ENCODE results near the gene MVD.

Gene MVD

GRCh38 chr16:88701581-88702370 is 38.9 kb upstream of the MVD start:
- TF ChIP-seq GATA2 (IDR thresholded peaks at IDR 0.05; ENCODE audit: low read depth, low read length) (no peak), GATA3 (IDR thresholded peaks at IDR 0.05; ENCODE audit: low read depth, low read length) (no peak)

DNA sequence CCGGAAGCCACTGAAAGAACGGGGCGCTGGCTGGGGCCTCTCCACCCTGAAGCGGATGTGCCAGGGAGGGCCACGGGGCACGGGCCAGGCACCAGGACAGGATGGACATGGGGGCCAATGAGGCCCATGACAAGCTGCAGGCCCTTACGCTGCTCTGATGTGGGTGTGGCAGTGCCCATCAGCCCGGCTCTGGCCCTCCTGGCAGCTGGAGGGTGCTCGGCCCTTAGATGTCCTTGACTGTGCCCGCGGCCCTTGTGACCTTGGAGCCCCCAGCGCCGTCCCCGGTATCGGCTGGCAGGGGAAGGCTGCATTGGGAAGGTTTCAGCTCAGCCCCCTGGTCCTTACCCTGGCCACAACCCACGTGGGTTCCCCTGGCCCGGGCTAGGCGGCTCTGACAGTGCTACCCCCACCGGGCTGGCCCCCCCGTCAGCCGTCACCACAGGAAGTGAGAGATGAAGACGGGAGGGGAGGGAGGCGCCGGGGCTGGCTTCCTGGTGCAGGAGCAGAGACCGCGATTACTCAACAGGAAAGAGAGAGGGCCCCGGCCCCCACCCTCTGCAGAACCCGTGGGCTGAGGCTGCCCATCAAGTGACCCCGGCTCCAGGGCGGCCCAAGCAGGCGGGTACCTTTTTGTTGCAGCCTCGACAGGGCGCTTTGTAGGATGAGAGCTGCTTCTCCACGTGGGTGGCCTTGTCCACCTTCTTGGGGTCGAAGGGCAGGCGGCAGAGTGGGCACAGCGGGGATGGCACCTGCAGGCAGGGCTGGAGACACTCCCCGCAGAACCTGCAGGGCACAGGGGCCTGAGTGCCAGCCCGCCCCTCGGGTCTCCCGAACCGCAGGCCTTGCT is 38.0 kb upstream of the MVD start:
- TF ChIP-seq GATA3 (IDR thresholded peaks at IDR 0.05; ENCODE audit: low read depth, low read length), result no peak
- no peak for TF ChIP-seq GATA2 (IDR thresholded peaks at IDR 0.05; ENCODE audit: low read depth, low read length)

GRCh38 chr16:88700322-88700635 is 37.4 kb upstream of the MVD start:
- TF ChIP-seq GATA2 (IDR thresholded peaks at IDR 0.05; ENCODE audit: low read depth, low read length) (no peak), GATA3 (IDR thresholded peaks at IDR 0.05; ENCODE audit: low read depth, low read length) (no peak)

DNA sequence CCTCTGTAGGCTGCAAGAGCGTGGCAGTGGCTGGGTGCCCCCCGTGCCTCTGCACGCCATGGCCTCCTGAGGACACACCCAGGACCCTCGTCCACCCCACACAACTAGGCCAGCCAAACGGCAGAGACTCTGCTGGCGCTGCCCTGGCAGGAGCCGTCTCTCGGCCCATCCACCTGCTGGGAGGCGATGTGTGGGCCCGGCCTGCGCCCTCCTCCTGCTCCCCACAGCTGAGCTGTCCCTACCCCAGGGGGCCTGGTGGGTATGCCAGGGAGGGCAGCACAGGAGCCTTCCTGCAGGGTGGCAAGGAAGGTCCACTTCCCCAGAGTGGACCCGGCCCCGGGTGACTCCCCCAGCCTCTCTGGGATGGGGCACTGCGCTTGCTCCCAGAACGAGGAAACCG is 36.3 kb upstream of the MVD start:
- TF ChIP-seq GATA3 (IDR thresholded peaks at IDR 0.05; ENCODE audit: low read depth, low read length) (no peak), GATA2 (IDR thresholded peaks at IDR 0.05; ENCODE audit: low read depth, low read length) (no peak)

GRCh38 chr16:88698646-88699045 is 35.8 kb upstream of the MVD start:
- no peak for TF ChIP-seq GATA2 (IDR thresholded peaks at IDR 0.05; ENCODE audit: low read depth, low read length)
- TF ChIP-seq GATA3 (IDR thresholded peaks at IDR 0.05; ENCODE audit: low read depth, low read length), result no peak

- TF ChIP-seq GATA2 (IDR thresholded peaks at IDR 0.05; ENCODE audit: low read depth, low read length) (no peak), GATA3 (IDR thresholded peaks at IDR 0.05; ENCODE audit: low read depth, low read length) (no peak)
Measured at GRCh38 chr16:88697831-88698615, 35.1 kb upstream of the MVD start.

DNA sequence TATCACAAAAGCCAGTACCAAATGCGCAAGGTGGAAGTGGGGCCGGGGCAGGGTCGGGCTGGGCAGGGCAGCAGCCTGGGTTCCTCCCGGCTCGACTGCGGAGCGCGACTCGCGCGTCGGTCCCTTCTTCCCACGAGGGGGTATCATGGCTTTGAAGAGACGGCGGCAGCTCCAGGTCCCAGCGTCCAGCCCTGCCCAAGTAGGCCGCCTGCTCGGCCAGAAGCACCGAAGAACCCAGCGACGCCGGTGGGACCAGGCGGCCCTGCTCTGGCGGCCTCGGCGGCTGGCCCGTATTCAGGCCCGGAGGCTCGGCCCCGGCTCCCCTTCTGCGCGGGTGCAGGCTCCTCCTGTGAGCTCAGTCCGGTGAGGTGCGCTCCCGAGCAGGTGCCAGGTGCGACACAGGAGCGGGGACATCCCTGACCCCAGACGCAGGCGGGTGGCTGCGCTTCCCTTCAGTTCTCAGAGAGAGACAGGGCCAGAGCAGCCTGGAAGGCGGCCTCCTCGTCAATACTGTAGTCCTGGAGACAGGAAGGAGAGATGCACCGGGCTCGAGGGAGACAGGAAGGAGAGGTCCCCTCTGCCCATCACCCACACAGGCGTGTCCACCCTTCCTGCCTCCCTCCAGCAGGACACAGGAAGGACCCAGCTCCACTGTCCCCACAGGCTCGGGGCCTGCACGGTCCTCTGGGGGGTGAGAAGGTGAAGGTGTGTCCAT is 34.4 kb upstream of the MVD start:
- no peak for TF ChIP-seq GATA2 (IDR thresholded peaks at IDR 0.05; ENCODE audit: low read depth, low read length)
- TF ChIP-seq GATA3 (IDR thresholded peaks at IDR 0.05; ENCODE audit: low read depth, low read length), result no peak

DNA sequence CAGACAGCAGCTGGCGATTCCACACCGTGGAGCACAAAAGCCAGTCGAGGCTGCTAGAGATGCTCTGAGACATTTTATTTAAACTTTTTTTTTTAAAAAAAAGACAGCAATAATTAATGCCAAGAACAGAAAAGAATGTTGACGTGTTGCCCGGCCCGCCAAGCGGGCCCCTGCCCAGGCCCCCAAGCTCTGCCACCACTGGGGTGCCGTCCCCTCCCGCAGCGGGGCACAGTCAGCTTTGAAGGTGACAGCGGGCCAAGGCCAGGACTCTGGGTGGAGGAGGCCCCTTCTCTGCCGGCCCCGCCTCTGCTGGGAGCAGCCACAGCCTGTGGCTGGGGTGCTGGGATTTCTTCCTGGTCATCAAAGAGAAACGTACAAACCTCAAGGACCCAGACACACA is 33.5 kb upstream of the MVD start:
- TF ChIP-seq GATA3 (IDR thresholded peaks at IDR 0.05; ENCODE audit: low read depth, low read length) (no peak), GATA2 (IDR thresholded peaks at IDR 0.05; ENCODE audit: low read depth, low read length) (no peak)

DNA sequence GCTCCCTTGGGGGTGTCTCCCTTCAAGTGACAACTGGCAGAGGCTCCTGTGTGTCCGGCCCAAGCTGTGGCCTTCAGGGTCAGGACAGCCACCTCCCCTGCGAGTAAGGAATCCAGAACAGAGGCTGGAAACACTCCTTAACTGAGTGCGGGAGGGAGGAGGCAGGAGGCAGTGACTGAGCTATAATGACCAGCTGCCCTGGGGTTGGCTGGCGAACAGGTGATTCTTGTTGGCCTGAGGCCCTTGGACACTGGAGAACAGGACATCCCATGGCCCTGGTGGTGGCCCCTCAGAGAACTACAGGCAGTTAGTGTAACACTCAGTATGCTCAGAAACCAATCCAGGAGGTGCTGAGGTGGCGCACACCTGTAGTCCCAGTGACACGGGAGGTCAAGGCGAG is 32.9 kb upstream of the MVD start:
- TF ChIP-seq GATA2 (IDR thresholded peaks at IDR 0.05; ENCODE audit: low read depth, low read length), result no peak
- no peak for TF ChIP-seq GATA3 (IDR thresholded peaks at IDR 0.05; ENCODE audit: low read depth, low read length)

GRCh38 chr16:88695218-88695617 is 32.3 kb upstream of the MVD start:
- TF ChIP-seq GATA2 (IDR thresholded peaks at IDR 0.05; ENCODE audit: low read depth, low read length) (no peak), GATA3 (IDR thresholded peaks at IDR 0.05; ENCODE audit: low read depth, low read length) (no peak)

DNA sequence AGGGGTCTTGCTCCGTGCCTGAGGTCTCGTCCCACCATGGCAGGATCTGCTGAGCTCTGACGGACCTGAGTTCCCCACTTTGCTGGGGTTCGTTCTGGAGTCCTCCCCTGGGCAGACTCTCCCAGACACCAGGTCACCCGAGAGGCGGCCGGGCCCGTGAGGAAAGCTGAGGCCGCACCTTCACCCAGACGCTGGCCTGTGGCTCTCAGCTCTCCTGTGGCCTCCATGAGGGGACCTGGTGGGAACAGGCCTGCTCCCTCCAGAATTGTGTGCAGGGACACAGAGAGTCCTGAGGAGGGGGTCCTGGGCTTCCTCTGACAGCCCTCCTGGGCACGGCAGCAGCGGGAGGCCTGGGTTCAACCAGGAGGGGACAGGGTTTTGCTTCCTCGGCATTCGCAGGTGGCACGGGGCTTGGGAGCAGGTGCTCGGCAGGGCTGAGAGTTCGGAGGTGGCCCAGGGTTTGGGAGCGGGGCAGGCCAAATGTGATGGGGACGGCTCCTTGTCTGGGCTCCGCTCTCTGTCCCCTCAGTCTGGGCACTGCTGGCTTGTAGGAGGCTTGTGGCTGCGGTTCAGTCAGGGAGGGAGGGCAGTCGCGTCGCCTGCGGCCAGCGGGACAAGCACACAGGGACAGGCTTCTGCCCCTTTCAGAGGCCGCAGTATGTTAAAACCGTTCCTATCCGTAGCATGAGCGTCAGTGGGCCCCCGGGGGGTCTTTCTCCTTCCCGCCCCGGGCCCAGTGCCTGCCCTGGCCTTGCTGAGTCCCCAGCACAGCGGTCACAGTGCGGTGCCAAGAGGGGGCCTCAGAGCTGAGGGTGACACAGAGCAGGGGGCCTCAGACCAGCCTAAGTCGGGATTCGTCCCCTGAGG is 31.6 kb upstream of the MVD start:
- TF ChIP-seq GATA3 (IDR thresholded peaks at IDR 0.05; ENCODE audit: low read depth, low read length) (no peak), GATA2 (IDR thresholded peaks at IDR 0.05; ENCODE audit: low read depth, low read length) (no peak)

- TF ChIP-seq GATA3 (IDR thresholded peaks at IDR 0.05; ENCODE audit: low read depth, low read length) (no peak), GATA2 (IDR thresholded peaks at IDR 0.05; ENCODE audit: low read depth, low read length) (no peak)
Measured at GRCh38 chr16:88693420-88694177, 30.7 kb upstream of the MVD start.
